B cell (primary cell): ENCODE results near the gene ZNF618. TPM values are rescaled to one million over a fixed set of nuclear protein-coding genes. Genes with fewer than 3 reads are reported as not detected.
A peak's percentile ranks its signal among the peaks of the same experiment; 100 is the strongest.
"Not testable (repeated sequence)": the region's sequence is repeated elsewhere in the genome, so short reads cannot be mapped to it uniquely, and the experiment has no call there.

Source experiments
- ATAC-seq: fragments of 200-7000 bp; cut with Tn5 transposase; one replicate; pipeline ENCODE4 v1.10.0; 2021; ENCODE audit warnings: low read depth, mild to moderate bottlenecking, moderate number of reproducible peaks, moderate library complexity
- CTCF ChIA-PET: fragments of 350-600 bp; sonication (Branson Sonifier 250); formaldehyde crosslinking; loops from one replicate; lab custom pipeline; 2021; ENCODE audit warnings: antibody characterized with exemption, inconsistent platforms; lab: Charles Lee
- POLR2A ChIA-PET: fragments of 350-600 bp; sonication (Branson Sonifier 250); formaldehyde crosslinking; loops from one replicate; lab custom pipeline; 2021; ENCODE audit warnings: antibody characterized with exemption; lab: Charles Lee
- DNase-seq: peaks from one replicate; pipeline ENCODE4 v3.0.0; 2013
- H2AFZ ChIP-seq: 2 replicates; pipeline ENCODE4 v1.6.1; 2012; ENCODE audit warnings: mild to moderate bottlenecking, low read depth, low read length; ENCODE audit not compliant: insufficient read depth, poor library complexity, severe bottlenecking
- H3K27ac ChIP-seq, 2 donors: 1 replicate in 1 of 2; 2 replicates in 1 of 2; pipeline ENCODE4 v1.5.1; 2012 to 2013; ENCODE audit warnings: low read length in 2 of 2, mild to moderate bottlenecking in 2 of 2, moderate library complexity in 1 of 2
- H3K27me3 ChIP-seq, 4 experiments: fragments of 200-600 bp in 1 of 4; sonication (generic) in 1 of 4; replicated peaks in 1 of 4; 1 replicate in 2 of 4; 2 replicates in 2 of 4; pipeline versions ENCODE4 v1.6.1 to v1.7.0; 2013 to 2016; ENCODE audit warnings: low read length in 3 of 4, mild to moderate bottlenecking in 2 of 4, mixed read lengths in 1 of 4, moderate library complexity in 1 of 4; ENCODE audit not compliant: insufficient read depth in 4 of 4, control insufficient read depth in 3 of 4; ENCODE audit errors: control extremely low read depth in 1 of 4
- H3K36me3 ChIP-seq, 2 experiments: replicated peaks in 1 of 2; 1 replicate in 1 of 2; 2 replicates in 1 of 2; pipeline versions ENCODE4 v1.6.1 to v1.7.1; 2013; ENCODE audit warnings: low read length in 1 of 2; ENCODE audit not compliant: insufficient read depth in 2 of 2, control insufficient read depth in 1 of 2; ENCODE audit errors: control extremely low read depth in 1 of 2, extremely low read depth in 1 of 2
- H3K4me1 ChIP-seq, 2 donors: fragments of 200-600 bp in 1 of 2; sonication (generic) in 1 of 2; 1 replicate in 1 of 2; 2 replicates in 1 of 2; pipeline versions ENCODE4 v1.5.1 to v1.6.1; 2013 to 2017; ENCODE audit warnings: low read length in 2 of 2; ENCODE audit not compliant: control insufficient read depth in 2 of 2, insufficient read depth in 2 of 2
- H3K4me2 ChIP-seq: replicated peaks from 2 replicates; pipeline ENCODE3; 2012; ENCODE audit warnings: mild to moderate bottlenecking, low read depth, low read length; ENCODE audit not compliant: poor library complexity, severe bottlenecking
- H3K4me3 ChIP-seq, 5 experiments: fragments of 200-600 bp in 1 of 5; sonication (generic) in 1 of 5; 1 replicate in 3 of 5; 2 replicates in 2 of 5; pipeline versions ENCODE4 v1.5.1 to v1.7.0; 2011 to 2016; ENCODE audit warnings: low read length in 4 of 5, mild to moderate bottlenecking in 4 of 5, low read depth in 2 of 5, control low read depth in 1 of 5, moderate library complexity in 1 of 5; ENCODE audit not compliant: insufficient read depth in 1 of 5; ENCODE audit errors: control extremely low read depth in 1 of 5, extremely low read depth in 1 of 5
- H3K79me2 ChIP-seq: fragments of 200-600 bp; sonication (generic); one replicate; pipeline ENCODE4 v1.6.0; 2016; ENCODE audit warnings: low read length; ENCODE audit not compliant: control insufficient read depth, insufficient read depth
- H3K9ac ChIP-seq: fragments of 200-600 bp; sonication (generic); 2 replicates; pipeline ENCODE4 v1.6.1; 2017; ENCODE audit warnings: mild to moderate bottlenecking, low read length, moderate library complexity
- H3K9me3 ChIP-seq, 3 donors: one replicate each; pipeline versions ENCODE4 v1.6.1 to v1.7.1; 2013; ENCODE audit warnings: low read length in 2 of 3; ENCODE audit not compliant: control insufficient read depth in 2 of 3, insufficient read depth in 1 of 3; ENCODE audit errors: control extremely low read depth in 1 of 3
- H4K20me1 ChIP-seq: 2 replicates; pipeline ENCODE4 v1.6.0; 2012; ENCODE audit warnings: mild to moderate bottlenecking, low read length; ENCODE audit not compliant: insufficient read depth, control insufficient read depth, poor library complexity, severe bottlenecking
- H3K27ac Mint-ChIP-seq: one replicate; pipeline ENCODE4 v1.8.0; 2021; ENCODE audit warnings: mixed read lengths
- H3K27me3 Mint-ChIP-seq: one replicate; pipeline ENCODE4 v1.8.0; 2021; ENCODE audit warnings: mixed read lengths
- H3K4me1 Mint-ChIP-seq: one replicate; pipeline ENCODE4 v1.8.0; 2021; ENCODE audit warnings: mixed read lengths
- H3K4me3 Mint-ChIP-seq: one replicate; pipeline ENCODE4 v1.8.0; 2021; ENCODE audit warnings: mixed read lengths
- H3K9me3 Mint-ChIP-seq: one replicate; pipeline ENCODE4 v1.8.0; 2022; ENCODE audit warnings: mixed read lengths; ENCODE audit not compliant: insufficient read depth
- CTCF ChIP-seq: fragments of 200-600 bp; IDR thresholded peaks from one replicate; pipeline ENCODE4 v1.8.0; 2022; ENCODE audit warnings: antibody characterized with exemption, mild to moderate bottlenecking
- EZH2 ChIP-seq: IDR thresholded peaks from 2 replicates; pipeline ENCODE4 v1.6.1; 2012; ENCODE audit warnings: borderline replicate concordance, low read depth, mild to moderate bottlenecking, moderate library complexity, low read length; ENCODE audit not compliant: insufficient read depth, poor library complexity, severe bottlenecking
- WGBS: methylation state at CpG from one replicate; pipeline ENCODE4 v1.1.5; 2013; ENCODE audit warnings: missing lambda C conversion rate; ENCODE audit not compliant: insufficient coverage; 5-methylcytosine and 5-hydroxymethylcytosine counted together
- intact Hi-C: fragments of 100-400 bp; cut with micrococcal nuclease; formaldehyde crosslinking; loops from one replicate; pipeline ENCODE4 v1.10.0; 2022
- polyA plus RNA-seq: library from polyadenylated mRNA; depleted of rRNA; stranded (reverse); fragments of >200 nt; gene quantifications from 2 replicates; pipeline ENCODE4 v1.2.3, GENCODE V29; 2012
- total RNA-seq, 2 donors: library from RNA; stranded (reverse); fragments of 120-200 nt in 1 of 2; gene quantifications; 1 replicate in 1 of 2; 2 replicates in 1 of 2; pipeline versions ENCODE4 v1.2.3 to v1.2.4, GENCODE V29; 2013 to 2022

ZNF618 gene
- total and polyA plus RNA-seq, 2 donors (not counting 1 experiment from before 2014, with no cell fraction given) = 1.4 to 2.5 TPM

GRCh38 chr9:114082017-114082762 is 206.1 kb downstream of the ZNF618 start:
- intact Hi-C loops = loop anchor here (1.0 kb wide), 1 partner anchor 223 kb away; no protein-coding TSS in a partner anchor
- Histone ChIP-seq H3K9me3 (no peaks in the 10 kb centered on the region), H3K27me3 (no peaks in the 10 kb centered on the region), H3K4me3 (no peak overlapping the region), H3K36me3 (no peaks in the 10 kb centered on the region), H3K9ac (no peak overlapping the region), H2AFZ (peak overlapping the region; percentile 4), H3K4me2 (no peak overlapping the region), H3K79me2 (no peaks in the 10 kb centered on the region), H3K4me1 (no peaks in the 10 kb centered on the region), H3K27ac (no peak overlapping the region), H4K20me1 (no peaks in the 10 kb centered on the region)
- no peaks in the 10 kb centered on the region for H3K4me1 Mint-ChIP-seq
- no peak overlapping the region for H3K27ac Mint-ChIP-seq
- POLR2A ChIA-PET = no interaction called here
- ATAC-seq (peak; percentile 43), DNase-seq (peak; percentile 78)
- TF ChIP-seq CTCF = peak; percentile 87
- no peak for TF ChIP-seq EZH2
- WGBS = 58% methylated on average over 8 of the region's 10 CpGs
- H3K4me3 Mint-ChIP-seq = no peak overlapping the region
- CTCF ChIA-PET = interaction anchor here (0.8 to 2.2 kb wide), 16 partner anchors 9 to 571 kb away, joined by 3 to 16 read pairs (median 4); no protein-coding TSS in a partner anchor
- peaks cover 17% of the 10 kb centered on the region for H3K27me3 Mint-ChIP-seq
- H3K9me3 Mint-ChIP-seq = no peaks in the 10 kb centered on the region

- H3K4me1 Mint-ChIP-seq, H3K27ac ChIP-seq, H3K9me3 Mint-ChIP-seq, H3K27me3 ChIP-seq, H3K27ac Mint-ChIP-seq, H3K4me3 ChIP-seq, H3K4me2 ChIP-seq, H3K9ac ChIP-seq, H3K9me3 ChIP-seq, POLR2A ChIA-PET, H3K36me3 ChIP-seq, DNase-seq, H4K20me1 ChIP-seq, H3K79me2 ChIP-seq, H3K4me3 Mint-ChIP-seq, ATAC-seq, H3K4me1 ChIP-seq: not testable (repeated sequence)
- H3K27me3 Mint-ChIP-seq = peaks cover 11% of the 10 kb centered on the region
- TF ChIP-seq CTCF = peak; percentile 38
- intact Hi-C loops = loop anchor here (1.0 kb wide), 1 partner anchor 222 kb away; no protein-coding TSS in a partner anchor
- peak overlapping the region; percentile 4 for H2AFZ ChIP-seq
- CTCF ChIA-PET = interaction anchor here (0.7 to 2.2 kb wide), 18 partner anchors 8 to 571 kb away, joined by 3 to 16 read pairs (median 4); no protein-coding TSS in a partner anchor
- WGBS = 68% methylated on average over 2 of the region's 13 CpGs
Observed at GRCh38 chr9:114082763-114083412, 206.8 kb downstream of the ZNF618 start.
